Measurements from ENCODE around the gene TMC3. TPM values are rescaled to one million over a fixed set of nuclear protein-coding genes. Genes with fewer than 3 reads are reported as not detected.
"Not testable (repeated sequence)": the region's sequence is repeated elsewhere in the genome, so short reads cannot be mapped to it uniquely, and the experiment has no call there.

TMC3 gene
- total and polyA plus RNA-seq, 7 experiments from 2014 or later, result not detected

- DNase-seq (no peak), ATAC-seq (no peak)
- Histone ChIP-seq H3K4me1 (ENCODE audit: control insufficient read depth in 2 of 2, insufficient read depth in 2 of 2, low read length in 2 of 2) (peaks cover 0 to 8% of the 10 kb centered on the region in 2 donors), H3K9me3 (ENCODE audit: control insufficient read depth in 2 of 3, low read length in 3 of 3) (no peaks in the 10 kb centered on the region), H3K27ac (ENCODE audit: low read depth, low read length) (no peak overlapping the region), H3K27me3 (ENCODE audit: control insufficient read depth in 2 of 2, insufficient read depth in 2 of 2, low read length in 2 of 2) (no peaks in the 10 kb centered on the region), H3K36me3 (ENCODE audit: control insufficient read depth in 2 of 3, insufficient read depth in 3 of 3, low read length in 3 of 3) (no peaks in the 10 kb centered on the region), H3K4me3 (ENCODE audit: low read length) (no peak overlapping the region)
- Mint-ChIP-seq H3K27me3 (no peaks in the 10 kb centered on the region), H3K4me1 (peaks cover 11 to 48% (median 41%) of the 10 kb centered on the region in 7 donors), H3K27ac (peak overlapping the region in 4 of 9 donors; percentile 60 to 90 (median 78)), H3K9me3 (no peaks in the 10 kb centered on the region), H3K36me3 (no peaks in the 10 kb centered on the region), H3K4me3 (peak overlapping the region in 4 of 10 donors; percentile 64 to 85 (median 75))
- CTCF ChIA-PET, result interaction anchor here (0.7 to 1.2 kb wide), 3 partner anchors 12 to 66 kb away, joined by 3 to 5 read pairs (median 4); no protein-coding TSS in a partner anchor
- POLR2A ChIA-PET, result interaction anchor here (1.2 to 16.9 kb wide), 3 partner anchors 10 to 56 kb away, joined by 4 to 480 read pairs (median 4); no protein-coding TSS in a partner anchor
- intact Hi-C loops (cut with micrococcal nuclease), result no loop called here
Observed at GRCh38 chr15:81331600-81331999, 42.4 kb downstream of the TMC3 start.

DNA sequence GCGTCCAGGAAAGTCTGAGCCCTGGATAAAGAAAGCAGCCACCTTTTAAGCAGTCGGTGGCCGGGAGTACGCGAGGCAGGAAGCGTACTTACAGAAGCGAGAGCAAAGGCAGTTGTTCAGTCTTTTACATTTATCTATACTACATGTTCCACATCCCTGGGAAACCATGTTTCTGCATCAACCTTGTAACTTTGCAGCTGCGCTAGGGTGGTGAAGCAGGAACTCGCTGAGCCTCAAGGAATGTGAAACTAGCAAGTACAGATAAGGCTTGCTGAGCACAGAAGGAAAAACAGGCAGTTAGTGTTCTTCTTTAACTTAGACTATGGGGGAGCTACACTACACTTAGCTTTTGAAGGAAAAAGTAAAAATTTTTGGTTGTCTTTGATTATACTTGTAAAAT, 42.9 kb downstream of the TMC3 start:
- Mint-ChIP-seq H3K4me1 (peaks cover 9 to 48% (median 38%) of the 10 kb centered on the region in 7 donors), H3K27ac (peak overlapping the region in 8 of 9 donors; percentile 3 to 90 (median 78)), H3K4me3 (peak overlapping the region in 9 of 10 donors; percentile 55 to 85 (median 73))
- H3K27ac ChIP-seq (ENCODE audit: low read depth, low read length); H3K9me3 ChIP-seq (ENCODE audit: control insufficient read depth in 2 of 3, low read length in 3 of 3); intact Hi-C loops (cut with micrococcal nuclease); ATAC-seq; H3K36me3 Mint-ChIP-seq; H3K36me3 ChIP-seq (ENCODE audit: control insufficient read depth in 2 of 3, insufficient read depth in 3 of 3, low read length in 3 of 3); H3K27me3 Mint-ChIP-seq; H3K9me3 Mint-ChIP-seq; H3K4me1 ChIP-seq (ENCODE audit: control insufficient read depth in 2 of 2, insufficient read depth in 2 of 2, low read length in 2 of 2); H3K4me3 ChIP-seq (ENCODE audit: low read length); H3K27me3 ChIP-seq (ENCODE audit: control insufficient read depth in 2 of 2, insufficient read depth in 2 of 2, low read length in 2 of 2): not testable (repeated sequence)
- ChIA-PET CTCF (interaction anchor here (0.7 to 1.2 kb wide), 3 partner anchors 12 to 65 kb away, joined by 3 to 5 read pairs (median 4); no protein-coding TSS in a partner anchor), POLR2A (interaction anchor here (0.8 to 16.9 kb wide), 3 partner anchors 12 to 56 kb away, joined by 3 to 480 read pairs (median 4); no protein-coding TSS in a partner anchor)
- peak in 1 of 9 donors; percentile 28 for DNase-seq

- Mint-ChIP-seq H3K27me3 (no peaks in the 10 kb centered on the region), H3K27ac (peak overlapping the region in 8 of 9 donors; percentile 3 to 90 (median 72)), H3K36me3 (no peaks in the 10 kb centered on the region), H3K9me3 (no peaks in the 10 kb centered on the region), H3K4me3 (peak overlapping the region in 9 of 10 donors; percentile 55 to 85 (median 73)), H3K4me1 (peaks cover 9 to 53% (median 39%) of the 10 kb centered on the region in 7 donors)
- H3K4me3 ChIP-seq (ENCODE audit: low read length), result no peak overlapping the region
- intact Hi-C loops (cut with micrococcal nuclease), result no loop called here
- CTCF ChIA-PET, result interaction anchor here (0.7 kb wide), 1 partner anchor 55 kb away, joined by 5 read pairs; no protein-coding TSS in a partner anchor
- no peaks in the 10 kb centered on the region for H3K36me3 ChIP-seq (ENCODE audit: control insufficient read depth in 2 of 3, insufficient read depth in 3 of 3, low read length in 3 of 3)
- POLR2A ChIA-PET, result interaction anchor here (0.7 to 16.9 kb wide), 3 partner anchors 11 to 56 kb away, joined by 3 to 480 read pairs (median 3); no protein-coding TSS in a partner anchor
- DNase-seq, result no peak
- H3K27me3 ChIP-seq (ENCODE audit: control insufficient read depth in 2 of 2, insufficient read depth in 2 of 2, low read length in 2 of 2), result no peaks in the 10 kb centered on the region
- peak; percentile 24 for ATAC-seq
- H3K9me3 ChIP-seq (ENCODE audit: control insufficient read depth in 2 of 3, low read length in 3 of 3), result no peaks in the 10 kb centered on the region
- H3K4me1 ChIP-seq (ENCODE audit: control insufficient read depth in 2 of 2, insufficient read depth in 2 of 2, low read length in 2 of 2), result peaks cover 0 to 8% of the 10 kb centered on the region in 2 donors
- H3K27ac ChIP-seq (ENCODE audit: low read depth, low read length), result no peak overlapping the region
Observed at GRCh38 chr15:81330366-81331090, 43.5 kb downstream of the TMC3 start.

GRCh38 chr15:81329446-81329845, 44.6 kb downstream of the TMC3 start:
- Histone ChIP-seq H3K36me3 (ENCODE audit: control insufficient read depth in 2 of 3, insufficient read depth in 3 of 3, low read length in 3 of 3) (no peaks in the 10 kb centered on the region), H3K27me3 (ENCODE audit: control insufficient read depth in 2 of 2, insufficient read depth in 2 of 2, low read length in 2 of 2) (no peaks in the 10 kb centered on the region), H3K4me1 (ENCODE audit: control insufficient read depth in 2 of 2, insufficient read depth in 2 of 2, low read length in 2 of 2) (peaks cover 5 to 16% of the 10 kb centered on the region in 2 donors), H3K27ac (ENCODE audit: low read depth, low read length) (no peak overlapping the region), H3K9me3 (ENCODE audit: control insufficient read depth in 2 of 3, low read length in 3 of 3) (no peaks in the 10 kb centered on the region), H3K4me3 (ENCODE audit: low read length) (no peak overlapping the region)
- Mint-ChIP-seq H3K4me3 (no peak overlapping the region), H3K27me3 (no peaks in the 10 kb centered on the region), H3K4me1 (peaks cover 17 to 60% (median 49%) of the 10 kb centered on the region in 7 donors), H3K9me3 (no peaks in the 10 kb centered on the region), H3K36me3 (no peaks in the 10 kb centered on the region), H3K27ac (peak overlapping the region in 2 of 9 donors; percentile 32 to 42)
- no peak for ATAC-seq
- intact Hi-C loops (cut with micrococcal nuclease), result no loop called here
- CTCF ChIA-PET, result interaction anchor here (0.8 kb wide), 2 partner anchors 63 to 1351 kb away, joined by 4 read pairs; no protein-coding TSS in a partner anchor
- POLR2A ChIA-PET, result interaction anchor here (0.6 to 16.9 kb wide), 2 partner anchors 29 to 69 kb away, joined by 4 to 480 read pairs; no protein-coding TSS in a partner anchor
- no peak for DNase-seq

DNA sequence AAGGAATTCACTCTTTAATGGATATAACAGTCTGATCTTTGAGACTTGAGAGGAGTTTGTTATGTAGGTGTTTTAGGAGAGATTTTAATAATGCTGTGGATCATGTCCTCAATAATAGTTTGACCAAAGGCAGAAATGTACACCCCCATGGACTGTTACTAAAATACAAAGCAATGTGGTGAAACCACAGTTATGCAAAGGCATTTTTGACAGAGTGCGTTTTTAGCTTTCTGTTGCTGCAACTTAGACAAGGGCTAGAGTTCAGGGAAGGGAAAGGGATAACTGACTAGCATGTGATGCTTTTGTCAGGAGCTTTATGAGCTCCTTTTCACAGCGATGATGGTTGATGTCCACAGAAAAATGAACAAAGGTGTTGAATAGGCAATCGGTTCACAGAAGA, 46.5 kb downstream of the TMC3 start:
- Histone ChIP-seq H3K36me3 (ENCODE audit: control insufficient read depth in 2 of 3, insufficient read depth in 3 of 3, low read length in 3 of 3) (no peaks in the 10 kb centered on the region), H3K4me3 (ENCODE audit: low read length) (no peak overlapping the region), H3K27me3 (ENCODE audit: control insufficient read depth in 2 of 2, insufficient read depth in 2 of 2, low read length in 2 of 2) (no peaks in the 10 kb centered on the region), H3K9me3 (ENCODE audit: control insufficient read depth in 2 of 3, low read length in 3 of 3) (no peaks in the 10 kb centered on the region), H3K27ac (ENCODE audit: low read depth, low read length) (no peak overlapping the region), H3K4me1 (ENCODE audit: control insufficient read depth in 2 of 2, insufficient read depth in 2 of 2, low read length in 2 of 2) (peaks cover 5 to 23% of the 10 kb centered on the region in 2 donors)
- Mint-ChIP-seq H3K4me1 (peaks cover 28 to 67% (median 59%) of the 10 kb centered on the region in 7 donors), H3K27me3 (no peaks in the 10 kb centered on the region), H3K4me3 (no peak overlapping the region), H3K9me3 (no peaks in the 10 kb centered on the region), H3K27ac (peak overlapping the region in 6 of 9 donors; percentile 5 to 46 (median 22)), H3K36me3 (no peaks in the 10 kb centered on the region)
- ChIA-PET CTCF (interaction anchor here (0.9 to 1.8 kb wide), 6 partner anchors 19 to 61 kb away, joined by 3 to 9 read pairs (median 3); no protein-coding TSS in a partner anchor), POLR2A (interaction anchor here (0.6 to 16.9 kb wide), 6 partner anchors 9 to 931 kb away, joined by 3 to 480 read pairs (median 9); no protein-coding TSS in a partner anchor)
- ATAC-seq, result no peak
- no peak for DNase-seq
- intact Hi-C loops (cut with micrococcal nuclease), result no loop called here

DNA sequence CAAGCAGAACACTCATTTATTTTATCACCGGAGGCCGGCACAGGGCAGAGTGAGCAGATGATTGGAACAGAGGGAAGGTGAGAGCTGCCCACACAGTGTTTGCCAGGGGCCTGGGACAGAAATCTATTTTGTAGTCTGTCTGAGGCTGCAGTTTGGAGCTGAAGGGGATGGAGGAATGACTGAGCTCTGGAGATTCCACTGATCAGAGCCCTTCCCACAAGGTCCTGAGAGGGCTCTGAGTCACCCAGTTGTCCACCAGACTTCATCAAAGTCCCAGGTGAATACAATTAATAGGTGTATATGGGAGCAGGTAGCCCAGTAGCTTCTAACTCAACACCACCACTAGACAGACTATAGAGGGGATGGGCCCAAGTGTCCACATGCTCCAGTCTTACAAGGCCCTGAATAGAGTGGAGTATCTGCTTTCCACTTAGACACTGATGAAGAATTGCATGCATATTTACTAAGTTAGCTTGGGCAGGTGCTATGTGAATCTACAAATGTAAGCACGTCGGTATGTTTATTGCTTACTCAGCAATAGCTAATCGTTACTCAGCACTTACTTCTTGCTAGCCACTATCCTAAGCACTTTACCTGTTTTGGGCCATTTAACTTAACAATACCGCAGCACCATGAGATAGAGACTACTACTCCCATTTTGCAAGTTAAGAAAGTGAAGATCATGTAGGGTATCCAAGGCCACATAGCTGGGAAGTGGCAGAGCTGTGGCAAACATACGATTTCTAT, 47.4 kb downstream of the TMC3 start:
- Mint-ChIP-seq H3K4me3 (peak overlapping the region in 1 of 10 donors; percentile 7), H3K4me1 (peaks cover 35 to 70% (median 62%) of the 10 kb centered on the region in 7 donors), H3K27me3 (no peaks in the 10 kb centered on the region), H3K9me3 (no peaks in the 10 kb centered on the region), H3K36me3 (no peaks in the 10 kb centered on the region), H3K27ac (peak overlapping the region in 4 of 9 donors; percentile 5 to 93 (median 30))
- ATAC-seq (no peak), DNase-seq (no peak)
- H3K27ac ChIP-seq (ENCODE audit: low read depth, low read length), result no peak overlapping the region
- H3K4me1 ChIP-seq (ENCODE audit: control insufficient read depth in 2 of 2, insufficient read depth in 2 of 2, low read length in 2 of 2), result peaks cover 5 to 26% of the 10 kb centered on the region in 2 donors
- no peak overlapping the region for H3K4me3 ChIP-seq (ENCODE audit: low read length)
- ChIA-PET POLR2A (interaction anchor here (0.6 to 16.9 kb wide), 6 partner anchors 8 to 932 kb away, joined by 3 to 480 read pairs (median 9); no protein-coding TSS in a partner anchor), CTCF (interaction anchor here (0.6 to 1.8 kb wide), 7 partner anchors 18 to 61 kb away, joined by 3 to 9 read pairs (median 3); no protein-coding TSS in a partner anchor)
- H3K36me3 ChIP-seq (ENCODE audit: control insufficient read depth in 2 of 3, insufficient read depth in 3 of 3, low read length in 3 of 3), result no peaks in the 10 kb centered on the region
- intact Hi-C loops (cut with micrococcal nuclease), result no loop called here
- H3K27me3 ChIP-seq (ENCODE audit: control insufficient read depth in 2 of 2, insufficient read depth in 2 of 2, low read length in 2 of 2), result no peaks in the 10 kb centered on the region
- H3K9me3 ChIP-seq (ENCODE audit: control insufficient read depth in 2 of 3, low read length in 3 of 3), result no peaks in the 10 kb centered on the region

All from naive thymus-derived CD4-positive, alpha-beta T cell (primary cell).